ENCODE measurements around the gene CALML6.

- no peak for TF ChIP-seq POLR2AphosphoS5 (IDR thresholded peaks at IDR 0.05)
- TF ChIP-seq CTCF (IDR thresholded peaks at IDR 0.05; ENCODE audit: poor library complexity, severe bottlenecking) = no peak
- TF ChIP-seq REST (IDR thresholded peaks at IDR 0.05; ENCODE audit: borderline replicate concordance) = no peak
- TF ChIP-seq TAF1 (IDR thresholded peaks at IDR 0.05; ENCODE audit: low read depth) = no peak
- no peak for TF ChIP-seq EP300 (conservative IDR thresholded peaks at IDR 0.05; ENCODE audit: poor library complexity, severe bottlenecking)
- no peak for TF ChIP-seq EZH2 (IDR thresholded peaks at IDR 0.05; ENCODE audit: borderline replicate concordance, insufficient read depth, low read length, poor library complexity, severe bottlenecking)
- TF ChIP-seq RAD21 (conservative IDR thresholded peaks at IDR 0.05) = no peak
- no peak for TF ChIP-seq SMC3 (conservative IDR thresholded peaks at IDR 0.05; ENCODE audit: poor library complexity)
- TF ChIP-seq MXI1 (conservative IDR thresholded peaks at IDR 0.05; ENCODE audit: poor library complexity, severe bottlenecking) = no peak
Observed at GRCh38 chr1:1917995-1918900, 3.2 kb downstream of the CALML6 start.
